T-helper 1 cell treated with Interleukin-12 subunit alpha and Interleukin-12 subunit beta and Interleukin-4 antibody, amounts not matched to agents 30 ng/mL and 1 ng/mL, for 36 hours (primary cell): ENCODE data around the gene FAM53B. TPM values are rescaled to one million over a fixed set of nuclear protein-coding genes. Genes with fewer than 3 reads are reported as not detected.
"Not testable (repeated sequence)": the region's sequence is repeated elsewhere in the genome, so short reads cannot be mapped to it uniquely, and the experiment has no call there.

Source experiments
- intact Hi-C: fragments of 100-400 bp; cut with micrococcal nuclease; formaldehyde crosslinking; loops from one replicate; pipeline ENCODE4 v1.15.1; 2024
- total RNA-seq: library from RNA; stranded (reverse); gene quantifications from 2 replicates; pipeline ENCODE4 v1.2.3, GENCODE V29; 2022

FAM53B gene, protein sequence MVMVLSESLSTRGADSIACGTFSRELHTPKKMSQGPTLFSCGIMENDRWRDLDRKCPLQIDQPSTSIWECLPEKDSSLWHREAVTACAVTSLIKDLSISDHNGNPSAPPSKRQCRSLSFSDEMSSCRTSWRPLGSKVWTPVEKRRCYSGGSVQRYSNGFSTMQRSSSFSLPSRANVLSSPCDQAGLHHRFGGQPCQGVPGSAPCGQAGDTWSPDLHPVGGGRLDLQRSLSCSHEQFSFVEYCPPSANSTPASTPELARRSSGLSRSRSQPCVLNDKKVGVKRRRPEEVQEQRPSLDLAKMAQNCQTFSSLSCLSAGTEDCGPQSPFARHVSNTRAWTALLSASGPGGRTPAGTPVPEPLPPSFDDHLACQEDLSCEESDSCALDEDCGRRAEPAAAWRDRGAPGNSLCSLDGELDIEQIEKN
- total RNA-seq, result 35.0 and 38.1 TPM in 2 replicates

DNA sequence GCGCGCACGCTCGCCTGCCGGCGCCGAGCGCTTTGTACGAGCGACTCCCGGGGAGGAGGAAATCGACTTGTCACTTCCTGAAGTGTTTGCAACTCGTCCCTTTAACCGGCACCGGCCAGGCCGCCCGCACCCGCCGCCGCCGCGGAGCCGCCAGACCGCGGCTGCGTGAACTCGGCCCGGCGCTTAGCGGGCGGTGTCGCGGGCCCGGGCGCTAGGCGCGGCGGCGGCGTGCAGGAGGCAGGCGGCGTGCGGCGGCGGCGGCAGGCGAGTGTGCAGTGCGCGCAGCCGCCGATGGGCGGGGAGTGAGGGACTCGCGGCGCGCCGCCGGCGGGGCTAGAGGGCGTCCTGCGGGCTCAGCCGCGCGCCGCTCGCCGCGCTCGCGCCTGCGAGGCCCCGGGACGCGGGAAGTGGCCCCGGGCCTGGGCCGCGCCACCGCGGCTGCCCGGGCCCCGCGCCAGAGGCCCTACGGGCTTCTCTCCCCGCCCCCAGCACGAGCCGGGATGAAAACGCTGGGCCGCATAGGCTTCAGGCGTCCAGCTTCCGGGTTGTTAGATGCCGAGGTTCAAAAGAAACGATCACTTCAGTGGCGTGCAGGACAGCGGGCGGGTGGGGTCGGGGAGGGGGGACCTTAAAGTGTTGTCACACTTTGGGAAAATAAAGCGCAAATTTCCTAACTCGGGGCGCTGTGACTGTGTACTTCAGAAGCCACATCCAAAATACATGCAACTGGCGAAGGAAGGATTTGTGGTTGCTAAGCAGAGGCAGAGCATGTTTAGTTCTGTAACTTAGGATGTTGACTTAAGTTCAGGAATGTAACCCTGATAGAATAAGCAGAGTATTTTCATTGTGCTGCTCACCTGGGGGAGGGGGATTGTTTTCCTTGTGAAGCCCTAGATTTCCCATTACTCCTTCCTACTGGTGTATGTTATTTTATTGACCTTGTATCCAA, at the start of gene FAM53B:
Gene FAM53B (minus strand): TSS at position 277 of the 949 bp plus-strand sequence. CDS start 37,665 bp downstream, outside the sequence.
- intact Hi-C loops, result loop anchor here (1.0 to 5.0 kb wide), 8 partner anchors 47 to 326 kb away; partner anchors contain the start of genes ABRAXAS2, EEF1AKMT2 and OAT

DNA sequence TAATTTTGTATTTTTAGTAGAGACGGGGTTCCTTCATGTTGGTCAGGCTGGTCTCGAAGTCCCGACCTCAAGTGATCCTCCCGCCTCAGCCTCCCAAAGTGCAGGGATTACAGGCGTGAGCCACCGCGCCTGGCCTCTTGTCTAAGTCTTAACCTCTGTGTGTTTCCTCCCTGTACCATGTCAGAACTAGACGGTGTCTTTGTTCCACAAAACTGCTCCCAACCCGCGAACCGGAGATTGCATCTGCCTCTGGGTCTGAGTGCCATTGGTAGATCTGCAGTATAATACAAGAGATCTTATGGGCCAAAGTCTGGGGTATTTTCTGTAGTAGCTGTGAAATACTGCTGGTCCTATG, 48.8 kb upstream of the FAM53B start:
- intact Hi-C loops, result loop anchor here (1.0 to 5.0 kb wide), 4 partner anchors 34 to 374 kb away; partner anchors contain the start of gene OAT

DNA sequence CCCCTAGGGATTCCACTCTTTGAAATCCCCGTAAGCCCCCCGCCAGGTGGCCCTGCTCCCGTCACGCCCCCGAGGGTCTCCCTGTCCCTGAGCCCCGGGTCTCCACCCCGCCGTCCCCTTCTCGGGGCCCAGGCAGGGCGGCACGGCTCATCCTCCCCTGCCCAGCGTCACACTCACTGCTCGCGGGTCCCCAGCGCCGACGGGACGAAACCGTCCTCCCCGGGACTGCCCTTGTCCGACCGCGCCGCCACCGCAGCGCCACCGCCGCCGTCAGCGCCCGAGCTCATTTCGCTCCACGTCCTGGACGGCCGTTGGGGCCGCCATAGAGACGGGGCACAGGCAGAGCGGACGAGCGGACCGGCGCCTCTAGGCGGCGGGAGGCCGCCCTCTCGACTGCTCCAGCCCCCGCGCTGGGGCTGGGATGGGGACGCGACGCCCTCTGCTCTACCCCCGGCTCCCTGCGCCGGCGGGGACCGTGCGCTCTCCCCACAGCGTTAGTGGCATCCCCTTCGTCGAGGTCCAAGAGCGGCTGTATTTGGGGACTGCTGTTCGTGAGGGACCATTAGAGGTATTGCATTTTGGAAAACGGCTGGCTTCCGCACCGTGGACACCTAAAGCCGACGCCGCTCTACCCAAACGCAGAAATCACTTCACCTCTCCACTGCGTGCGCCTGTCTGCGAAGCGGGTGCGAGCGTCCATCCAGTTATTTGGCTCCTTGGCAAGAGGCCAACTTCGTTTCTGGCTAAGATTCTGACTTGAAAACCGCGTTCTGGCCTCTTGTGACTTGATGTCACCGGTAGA, 47.6 kb upstream of the FAM53B start, which contains the start of gene EEF1AKMT2:
Gene EEF1AKMT2 (minus strand): TSS at position 341 of the 802 bp plus-strand sequence. CDS start 54 bp downstream, at position 287.
- intact Hi-C loops, result loop anchor here (1.0 to 5.0 kb wide), 10 partner anchors 10 to 373 kb away; partner anchors contain the start of genes ABRAXAS2, FAM53B, LHPP and OAT

DNA sequence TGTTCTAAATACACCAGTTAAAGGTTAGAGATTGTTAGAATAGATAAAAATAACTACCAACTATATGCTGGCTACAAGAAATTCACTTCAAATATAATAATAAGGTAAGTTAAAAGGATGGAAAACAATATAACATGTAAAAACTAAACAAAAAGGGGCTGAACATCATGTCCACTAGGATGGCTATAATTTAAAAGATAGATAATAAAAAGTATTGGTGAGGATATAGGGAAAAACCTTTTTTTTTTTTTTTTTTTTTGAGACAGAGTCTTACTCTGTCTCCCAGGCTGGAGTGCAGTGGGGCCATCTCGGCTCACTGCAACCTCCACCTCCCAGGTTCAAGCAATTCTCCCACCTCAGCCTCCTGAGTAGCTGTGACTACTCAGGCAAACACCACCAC, 38.7 kb upstream of the FAM53B start:
- intact Hi-C loops, result not testable (repeated sequence)

DNA sequence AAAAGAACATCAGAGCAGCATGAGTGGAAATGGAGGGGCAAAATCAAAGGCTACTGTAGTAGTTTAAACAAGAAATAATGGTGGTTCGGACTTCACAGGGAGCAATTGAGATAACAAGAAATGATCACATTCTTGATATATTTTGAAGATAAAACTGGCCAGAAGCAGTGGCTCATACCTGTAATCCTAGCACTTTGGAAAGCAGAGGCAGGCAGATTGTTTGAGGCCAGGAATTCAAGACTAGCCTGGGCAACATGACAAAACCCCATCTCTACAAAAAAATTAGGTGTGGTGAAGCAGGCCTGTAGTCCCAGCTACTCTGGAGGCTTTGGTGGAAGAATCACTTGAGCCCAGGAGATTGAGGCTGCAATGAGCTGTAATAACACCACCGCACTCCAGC, 24.6 kb upstream of the FAM53B start:
- intact Hi-C loops, result no loop called here

DNA sequence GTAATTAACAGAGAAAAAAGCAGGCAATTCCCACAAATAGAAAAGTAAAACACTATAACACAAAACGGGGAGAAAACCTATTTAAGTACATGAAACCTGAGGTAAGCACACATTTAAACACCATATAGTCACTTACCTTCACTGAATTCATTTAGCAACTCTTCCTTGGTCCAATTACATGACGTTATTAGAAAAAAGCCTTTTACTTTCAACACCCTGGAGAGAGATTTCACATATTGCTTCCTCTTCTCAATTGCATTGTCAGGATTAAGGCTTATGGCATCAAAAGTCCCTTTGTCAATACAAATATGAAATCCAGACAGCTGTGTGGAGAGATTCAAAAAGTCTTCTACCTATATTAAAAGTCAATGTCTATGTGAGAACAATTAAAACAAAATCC, 21.1 kb upstream of the FAM53B start:
- intact Hi-C loops, result no loop called here

DNA sequence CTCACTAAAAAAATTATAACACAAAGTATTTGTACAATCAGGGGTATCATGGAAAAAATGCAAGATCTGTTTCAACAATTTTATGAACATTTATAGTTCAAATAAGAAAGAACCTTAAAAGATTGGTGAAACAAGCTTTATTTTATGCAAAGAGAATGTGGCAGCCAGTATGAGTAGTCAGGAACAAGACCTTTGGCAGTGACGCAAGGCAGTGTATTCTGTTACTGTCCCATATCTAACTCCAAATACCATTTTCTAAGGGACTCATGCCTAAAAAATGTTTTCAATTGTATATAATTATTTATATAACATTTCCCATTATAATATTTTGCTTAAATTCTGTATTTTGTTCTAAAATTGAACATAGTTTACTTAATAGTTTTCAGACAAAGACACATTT, 19.1 kb upstream of the FAM53B start:
- intact Hi-C loops, result no loop called here

DNA sequence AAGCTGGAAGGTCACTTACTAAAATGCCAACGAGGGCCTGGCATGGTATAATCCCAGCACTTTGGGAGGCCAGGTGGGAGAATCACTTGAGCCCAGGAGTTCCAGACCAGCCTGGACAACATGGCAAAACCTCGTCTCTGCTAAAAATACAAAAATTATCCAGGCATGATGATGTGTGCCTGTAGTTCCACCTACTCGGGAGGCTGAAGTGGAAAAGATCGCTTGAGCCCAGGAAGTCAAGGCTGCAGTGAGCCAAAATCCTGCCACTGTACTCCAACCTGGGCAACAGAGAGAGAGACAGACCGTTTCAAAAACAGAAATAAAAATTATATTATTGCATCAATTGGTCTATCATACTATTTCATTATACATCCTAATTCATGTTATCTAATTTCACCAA, 18.1 kb upstream of the FAM53B start:
- intact Hi-C loops, result no loop called here

DNA sequence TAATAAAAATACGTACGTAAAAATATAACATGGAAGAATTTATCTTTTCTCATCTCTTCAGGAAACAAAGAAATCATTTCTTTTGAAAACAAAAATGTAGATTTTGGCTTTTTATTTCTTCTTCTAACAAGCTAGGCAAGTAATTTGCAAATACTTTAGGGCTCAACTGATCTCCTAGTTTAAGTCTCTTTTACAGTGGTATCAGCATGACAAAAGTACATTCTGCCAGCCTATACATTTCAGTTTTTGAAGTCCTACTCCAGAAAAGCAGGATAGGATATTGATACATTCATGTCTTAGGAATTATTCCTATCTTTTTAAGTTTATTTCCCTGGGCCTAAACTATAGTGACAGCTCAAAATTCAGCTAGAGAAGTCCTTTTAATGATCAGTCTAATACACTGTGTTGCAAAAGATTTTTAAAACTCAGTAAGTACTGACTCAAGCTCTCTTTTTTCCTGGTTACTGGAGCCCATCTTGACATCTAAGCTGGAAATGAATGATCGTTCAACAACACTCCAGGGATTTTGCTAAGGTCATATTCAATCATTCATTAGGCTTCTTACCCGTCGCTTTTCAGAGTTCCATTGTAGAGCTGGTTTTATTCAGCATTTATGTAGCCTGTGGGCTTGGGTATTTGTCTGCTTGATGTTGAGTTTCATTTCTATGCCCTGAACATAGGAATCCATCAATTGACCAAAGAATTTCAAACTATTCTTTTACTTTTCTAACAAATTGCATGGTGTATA, 12.2 kb upstream of the FAM53B start:
- intact Hi-C loops, result no loop called here

DNA sequence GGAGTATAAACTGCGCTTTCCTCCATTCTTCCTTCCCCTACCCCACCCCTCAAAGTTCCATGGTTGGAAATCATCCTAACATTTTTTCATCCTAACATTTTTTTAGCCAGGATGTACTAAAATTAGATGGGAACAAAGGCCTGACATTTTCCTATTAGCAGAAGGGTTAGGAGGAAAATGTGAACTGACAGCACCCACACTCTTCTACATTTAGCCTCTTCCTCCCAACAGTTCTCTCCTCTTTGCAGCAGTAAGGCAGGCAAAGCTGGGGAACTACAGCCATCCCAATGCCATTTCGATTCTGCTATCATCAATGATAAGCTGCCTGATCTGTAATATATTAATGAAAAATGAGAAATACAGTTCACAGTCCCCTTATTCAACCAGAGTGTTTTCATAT, 11.4 kb upstream of the FAM53B start:
- intact Hi-C loops, result no loop called here

DNA sequence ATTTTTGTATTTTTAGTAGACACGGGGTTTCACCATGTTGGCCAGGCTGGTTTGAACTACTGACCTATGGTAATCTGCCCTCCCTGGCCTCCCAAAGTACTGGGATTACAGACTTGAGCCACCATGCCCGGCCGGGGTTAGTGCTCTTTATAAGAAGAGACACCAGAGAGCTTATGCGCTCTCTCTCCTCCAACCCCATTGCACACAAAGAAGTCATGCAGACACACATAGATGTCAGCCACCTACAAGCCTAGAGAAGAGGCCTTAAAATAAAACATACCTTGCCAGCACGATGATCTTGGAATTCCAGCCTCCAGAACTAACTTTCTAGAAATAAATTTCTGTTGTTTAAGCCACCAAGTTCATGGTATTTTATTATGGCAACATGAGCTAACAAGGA, 10.0 kb upstream of the FAM53B start:
- intact Hi-C loops, result no loop called here

DNA sequence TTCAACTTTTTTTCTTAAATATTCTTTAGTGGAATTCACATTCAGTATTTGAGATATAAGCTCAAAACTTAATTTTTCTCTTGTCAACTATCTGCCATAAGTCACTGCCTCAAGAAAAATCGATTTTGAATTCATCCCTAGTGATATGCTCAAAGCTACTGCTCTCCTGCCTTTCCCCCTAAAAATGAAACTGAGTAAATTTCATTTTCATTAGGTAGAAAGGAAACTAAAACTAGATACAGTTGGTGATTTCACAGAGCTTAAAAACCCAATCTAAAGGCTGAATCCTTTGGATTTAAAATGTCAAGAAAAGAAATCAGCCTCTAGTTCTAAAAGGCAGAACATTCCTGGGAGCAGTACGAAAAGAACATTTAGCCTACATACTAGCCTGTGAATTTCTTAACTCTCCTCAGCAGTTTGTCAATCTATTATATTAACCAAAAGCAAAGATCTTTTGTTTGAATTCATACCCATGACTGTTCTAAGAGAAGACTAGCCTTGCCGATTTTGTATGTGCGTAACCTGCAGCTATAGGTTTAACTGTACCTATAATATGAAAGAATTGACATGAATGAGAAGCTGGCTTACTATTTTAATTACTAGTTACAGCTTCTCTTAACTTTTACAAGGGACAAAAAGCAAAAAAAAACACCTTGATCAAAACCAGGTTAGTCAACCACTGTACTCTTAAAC, 4.9 kb upstream of the FAM53B start:
- intact Hi-C loops, result loop anchor here (1.0 kb wide), 1 partner anchor 209 kb away; no protein-coding TSS in a partner anchor

DNA sequence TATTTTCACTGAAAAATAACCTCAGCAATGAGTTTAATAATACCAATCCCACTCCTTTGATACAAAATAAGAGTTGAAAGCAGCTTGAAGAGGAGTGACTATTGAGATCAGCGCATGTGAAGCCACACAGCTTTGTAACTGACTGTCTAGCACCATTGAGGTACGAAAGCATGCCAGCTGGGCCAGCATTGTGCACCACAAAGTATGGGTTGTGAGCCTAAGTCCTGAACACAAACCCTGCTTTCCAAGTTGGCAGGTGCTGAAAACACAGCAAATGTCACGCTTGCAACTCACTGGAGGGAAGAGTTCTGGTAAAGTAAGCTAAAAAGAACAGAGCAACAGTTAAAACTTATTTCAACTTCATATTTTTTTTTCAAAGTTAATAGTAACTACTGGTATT, 4.0 kb upstream of the FAM53B start:
- intact Hi-C loops, result no loop called here

DNA sequence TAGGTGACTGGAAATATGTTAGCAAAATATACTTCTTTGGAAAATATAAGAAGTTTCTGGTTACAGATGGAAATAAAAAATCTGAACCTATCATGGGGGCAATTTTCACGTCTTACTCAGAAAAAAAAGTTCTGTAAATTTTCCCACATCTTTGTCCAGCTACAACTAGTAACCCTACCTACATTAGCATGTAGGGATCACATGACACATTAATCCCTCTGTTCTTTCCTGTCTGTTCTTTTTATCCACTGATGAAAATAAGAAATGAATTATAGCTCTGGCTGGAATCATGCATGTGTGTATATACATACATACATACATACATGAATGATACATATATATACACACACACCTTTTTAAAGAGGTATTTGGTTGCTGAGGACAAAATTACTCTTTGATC, 3.6 kb upstream of the FAM53B start:
- intact Hi-C loops, result no loop called here

DNA sequence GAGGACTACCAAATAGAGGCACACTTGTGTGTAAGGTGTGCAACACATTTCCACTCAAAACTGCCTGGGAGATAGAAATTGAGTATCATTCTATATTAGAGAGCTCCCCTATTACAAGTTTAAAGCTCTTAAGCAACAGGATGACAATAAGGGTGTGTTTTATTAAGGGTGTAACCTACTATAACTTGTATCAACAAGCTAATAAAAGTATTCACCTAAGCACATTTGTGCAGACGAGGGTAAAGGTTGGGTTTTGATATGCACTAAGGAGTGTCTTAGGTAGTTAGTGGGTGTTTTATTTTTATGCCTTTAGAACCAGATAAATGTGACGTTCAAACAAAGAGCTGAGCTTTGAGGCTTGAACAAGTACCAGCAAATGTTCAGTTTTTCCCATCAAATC, 2.8 kb upstream of the FAM53B start:
- intact Hi-C loops, result no loop called here

DNA sequence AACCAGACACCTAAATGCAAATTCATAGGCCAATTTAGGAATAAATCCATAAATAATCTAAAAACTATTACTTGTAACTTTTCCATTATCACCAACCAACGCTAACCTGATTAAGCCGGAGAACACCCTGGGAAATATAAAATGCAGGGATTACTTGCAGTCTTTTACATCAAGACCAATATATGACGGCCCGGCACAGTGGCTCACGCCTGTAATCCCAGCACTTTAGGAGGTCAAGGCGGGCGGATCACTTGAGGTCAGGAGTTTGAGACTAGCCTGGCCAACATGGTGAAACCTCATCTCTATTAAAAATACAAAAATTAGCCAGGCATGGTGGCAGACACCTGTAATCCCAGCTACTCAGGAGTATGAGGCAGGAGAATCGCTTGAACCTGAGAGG, 2.3 kb upstream of the FAM53B start:
- intact Hi-C loops, result not testable (repeated sequence)

DNA sequence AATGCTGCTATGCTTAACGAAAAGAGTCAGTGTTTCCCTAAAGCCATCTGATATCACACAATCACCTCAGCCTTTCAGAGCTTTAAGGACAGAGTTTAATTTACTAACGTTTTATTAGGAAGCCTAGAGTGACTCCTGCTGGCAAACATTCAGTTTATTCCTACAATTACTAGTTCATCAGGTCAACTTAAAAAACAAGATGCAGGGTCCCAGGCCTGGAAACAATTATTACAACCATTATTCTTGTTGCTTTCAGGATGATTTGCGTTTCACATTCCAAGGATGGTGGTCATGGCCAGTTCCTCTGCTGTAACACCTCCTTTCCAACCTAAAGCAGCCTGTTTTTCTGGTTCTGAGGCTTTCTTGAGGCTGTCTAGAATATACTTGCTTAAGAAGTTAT, 1.5 kb upstream of the FAM53B start:
- intact Hi-C loops, result loop anchor here (1.0 to 2.0 kb wide), 4 partner anchors 205 to 327 kb away; partner anchors contain the start of gene OAT

DNA sequence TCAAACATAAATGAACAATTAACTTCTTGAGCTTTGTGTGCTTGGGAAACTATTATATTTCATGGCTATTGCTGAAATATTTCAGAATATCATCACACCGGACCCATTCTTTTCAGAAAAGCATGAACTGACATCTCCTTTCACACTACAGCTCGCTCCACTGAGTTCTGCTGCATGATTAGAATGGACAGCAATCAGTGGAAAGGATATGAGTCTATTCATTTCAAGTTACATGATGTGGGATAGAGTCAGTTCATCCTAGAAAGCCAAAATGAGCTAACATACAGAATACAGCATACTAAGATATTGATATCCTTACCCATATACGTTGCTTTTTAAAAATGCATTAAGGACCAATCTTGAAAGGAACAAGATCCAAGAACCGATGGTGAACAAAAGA, 1.1 kb upstream of the FAM53B start:
- intact Hi-C loops, result loop anchor here (1.0 to 2.0 kb wide), 4 partner anchors 205 to 326 kb away; partner anchors contain the start of gene OAT
